PC-3 (cell line): Measurements from ENCODE around the gene TIMP2.

Experiments
- CTCF ChIP-seq: fragments of 300-600 bp; sonication (generic); conservative IDR thresholded peaks from 2 replicates; pipeline ENCODE4 v1.5.1; 2017; ENCODE audit warnings: antibody characterized with exemption, low read depth, mild to moderate bottlenecking, low read length
- EZH2 ChIP-seq: fragments of 300-600 bp; sonication (generic); IDR thresholded peaks from one replicate; pipeline ENCODE4 v1.6.1; 2017; ENCODE audit warnings: antibody characterized with exemption, mild to moderate bottlenecking, low read length; ENCODE audit not compliant: unreplicated experiment
- EZH2phosphoT487 ChIP-seq: fragments of 300-600 bp; sonication (generic); IDR thresholded peaks from 2 replicates; pipeline ENCODE4 v1.6.1; 2018; ENCODE audit warnings: mild to moderate bottlenecking, antibody characterized with exemption, low read length, borderline replicate concordance

- TF ChIP-seq EZH2 (no peak), CTCF (no peak), EZH2phosphoT487 (no peak)
These were observed 56.8 kb downstream of the TIMP2 start for GRCh38 chr17:78868391-78868790.
